GM13977 (cell line): ENCODE data around the gene GSTA1.
A peak's percentile ranks its signal among the peaks of the same experiment; 100 is the strongest.
"Not testable (repeated sequence)": the region's sequence is repeated elsewhere in the genome, so short reads cannot be mapped to it uniquely, and the experiment has no call there.

Experiments
- DNase-seq: peaks from one replicate; pipeline ENCODE4 v3.0.0; 2012; ENCODE audit warnings: low spot score
- in situ Hi-C: fragments of 300-500 bp; cut with MboI; formaldehyde crosslinking; loops from one replicate; pipeline ENCODE4 v1.12.0; 2022; ENCODE audit warnings: low sequenced_read_pairs, low pct_unique_long_range_greater_than_20kb, mixed read lengths, inconsistent platforms; ENCODE audit not compliant: unreplicated experiment
- TF ChIP-seq, protein P1 (sequence below): IDR thresholded peaks from 2 replicates; pipeline ENCODE4 v1.5.1; 2012; ENCODE audit warnings: mild to moderate bottlenecking, control low read depth; ENCODE audit not compliant: insufficient read depth; ENCODE audit errors: extremely low read depth, missing control alignments

GSTA1 gene

DNA sequence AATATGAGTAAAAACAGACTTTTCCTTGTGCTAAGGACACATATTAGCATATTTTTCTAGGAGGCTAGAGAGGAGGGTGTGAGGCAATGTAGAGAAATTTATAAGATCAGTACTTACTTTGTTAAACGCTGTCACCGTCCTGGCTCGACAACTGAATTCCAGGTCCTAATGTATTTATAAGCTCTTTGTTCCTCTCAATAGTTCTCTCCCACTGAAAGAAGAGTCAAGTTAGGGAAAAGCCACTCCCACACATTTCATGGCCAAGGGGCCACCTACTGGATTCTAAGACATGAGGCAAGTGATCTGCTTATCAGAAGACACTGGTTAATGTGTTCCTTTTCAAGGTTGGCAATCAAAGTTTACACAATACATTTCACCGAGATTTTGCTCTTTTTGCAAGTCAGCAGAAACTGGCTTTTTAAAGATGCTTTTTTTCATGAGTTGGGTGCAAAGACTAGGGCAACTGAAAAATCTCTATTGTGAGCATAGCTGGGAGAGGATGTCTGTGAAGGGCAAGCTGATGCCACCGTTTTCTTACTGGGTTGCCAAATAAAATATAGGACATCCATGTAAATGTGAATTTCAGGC lies at the start of gene GSTA1:
GSTA1 (minus strand) TSS at position 149 of the 588 bp plus-strand sequence. CDS start 4,549 bp downstream, outside the sequence.
- in situ Hi-C loops: not testable (repeated sequence)

DNA sequence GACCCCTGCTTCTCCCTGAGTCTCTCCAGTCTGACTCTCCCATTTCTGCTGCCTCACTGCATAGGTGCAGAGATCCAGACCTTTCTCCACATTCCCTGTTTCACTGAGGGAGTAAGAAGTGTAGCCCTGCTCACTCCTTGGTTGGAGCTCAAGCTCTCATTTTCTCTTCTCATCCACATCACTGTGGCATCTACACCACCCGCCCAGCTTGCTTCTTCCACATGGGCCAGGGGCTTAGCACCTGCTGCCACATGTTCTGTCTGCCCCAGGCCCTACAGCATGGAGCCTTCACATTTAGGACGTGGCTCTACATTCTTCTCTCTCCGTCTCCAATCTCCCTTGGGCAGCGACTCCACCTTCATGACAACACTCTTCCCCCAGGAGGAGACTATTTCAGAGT lies 45.5 kb upstream of the GSTA1 start:
- in situ Hi-C loops: no loop called here
- TF ChIP-seq, protein P1, sequence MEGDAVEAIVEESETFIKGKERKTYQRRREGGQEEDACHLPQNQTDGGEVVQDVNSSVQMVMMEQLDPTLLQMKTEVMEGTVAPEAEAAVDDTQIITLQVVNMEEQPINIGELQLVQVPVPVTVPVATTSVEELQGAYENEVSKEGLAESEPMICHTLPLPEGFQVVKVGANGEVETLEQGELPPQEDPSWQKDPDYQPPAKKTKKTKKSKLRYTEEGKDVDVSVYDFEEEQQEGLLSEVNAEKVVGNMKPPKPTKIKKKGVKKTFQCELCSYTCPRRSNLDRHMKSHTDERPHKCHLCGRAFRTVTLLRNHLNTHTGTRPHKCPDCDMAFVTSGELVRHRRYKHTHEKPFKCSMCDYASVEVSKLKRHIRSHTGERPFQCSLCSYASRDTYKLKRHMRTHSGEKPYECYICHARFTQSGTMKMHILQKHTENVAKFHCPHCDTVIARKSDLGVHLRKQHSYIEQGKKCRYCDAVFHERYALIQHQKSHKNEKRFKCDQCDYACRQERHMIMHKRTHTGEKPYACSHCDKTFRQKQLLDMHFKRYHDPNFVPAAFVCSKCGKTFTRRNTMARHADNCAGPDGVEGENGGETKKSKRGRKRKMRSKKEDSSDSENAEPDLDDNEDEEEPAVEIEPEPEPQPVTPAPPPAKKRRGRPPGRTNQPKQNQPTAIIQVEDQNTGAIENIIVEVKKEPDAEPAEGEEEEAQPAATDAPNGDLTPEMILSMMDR: no peak
- no peak for DNase-seq

More for the DNA sequence above, at the start of gene GSTA1:
- DNase-seq: not testable (repeated sequence)

DNA sequence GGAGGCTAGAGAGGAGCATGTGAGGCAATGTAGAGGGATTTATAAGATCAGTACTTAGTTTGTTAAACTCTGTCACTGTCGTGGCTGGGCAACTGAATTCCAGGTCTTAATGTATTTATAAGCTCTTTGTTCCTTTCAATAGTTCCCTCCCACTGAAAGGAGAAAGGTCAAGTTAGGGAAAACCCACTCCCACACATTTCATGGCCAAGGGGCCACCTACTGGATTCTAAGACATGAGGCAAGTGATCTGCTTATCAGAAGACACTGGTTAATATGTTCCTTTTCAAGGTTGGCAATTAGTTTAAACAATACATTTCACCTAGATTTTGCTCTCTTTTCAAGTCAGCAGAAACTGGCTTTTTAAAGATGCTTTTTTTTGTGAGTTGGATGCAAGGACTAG lies 42.4 kb upstream of the GSTA1 start:
- DNase-seq: no peak
- in situ Hi-C loops: no loop called here
- TF ChIP-seq, protein P1: no peak

DNA sequence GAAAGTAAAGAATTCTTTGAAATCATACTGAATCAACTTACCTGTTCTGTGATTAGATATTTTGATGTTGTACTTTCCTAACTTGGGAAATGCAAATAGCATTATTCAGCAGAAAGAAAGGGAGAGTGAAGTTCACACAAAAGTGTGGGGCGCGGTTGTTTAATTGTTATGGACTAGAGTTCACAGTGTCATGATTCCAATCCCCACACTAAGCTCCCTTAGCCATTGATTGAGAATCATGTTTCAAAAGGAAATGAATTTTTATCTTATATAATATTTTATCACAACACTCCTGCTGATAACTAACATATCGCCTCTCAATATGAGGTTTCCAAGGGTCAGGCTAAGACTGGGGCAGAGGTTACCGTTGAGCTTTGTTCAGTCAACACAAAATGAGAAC lies 40.0 kb upstream of the GSTA1 start:
- TF ChIP-seq, protein P1: no peak
- in situ Hi-C loops: no loop called here
- no peak for DNase-seq

DNA sequence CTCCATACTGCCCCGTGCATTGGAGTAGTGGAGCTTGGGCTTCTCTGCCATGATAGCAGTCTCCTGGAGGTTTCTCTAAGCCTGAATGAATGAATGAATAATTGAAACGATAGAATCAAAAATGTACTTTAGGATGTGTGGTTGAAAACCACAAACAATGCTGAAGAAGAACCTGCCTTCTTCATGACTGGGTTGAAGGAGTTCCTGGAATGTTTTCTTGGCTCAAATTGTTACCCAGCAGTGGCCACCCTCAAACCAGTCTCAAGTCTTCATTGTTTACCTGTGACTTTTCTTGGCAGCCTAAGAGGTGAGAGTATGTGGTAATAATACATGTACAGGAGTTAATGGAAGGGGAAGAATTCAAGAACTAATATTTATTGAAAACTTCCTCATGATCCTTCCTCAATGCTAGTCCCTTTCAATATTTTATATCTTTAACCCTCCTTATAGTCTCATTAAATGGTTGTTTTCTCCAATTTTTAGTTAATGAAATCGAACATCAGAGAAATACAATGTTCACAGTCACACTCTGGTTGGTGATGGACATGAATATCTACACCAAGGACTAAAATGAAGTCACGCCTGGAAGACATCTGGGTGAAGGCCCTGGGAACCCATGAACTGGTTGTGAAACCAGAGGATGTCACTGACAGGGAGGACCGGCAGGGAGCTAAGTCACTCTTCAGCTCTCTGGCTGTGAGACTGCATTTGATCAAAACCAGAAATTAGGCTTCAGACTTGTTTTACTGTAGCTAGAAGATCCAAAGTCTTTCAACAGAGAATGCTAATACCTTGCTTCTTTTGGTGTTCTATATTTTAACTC lies 37.4 kb upstream of the GSTA1 start, which contains the start of gene GSTA5:
GSTA5 (minus strand) TSS at position 51 of the 823 bp plus-strand sequence.
- DNase-seq: no peak
- TF ChIP-seq, protein P1: no peak
- in situ Hi-C loops: no loop called here

DNA sequence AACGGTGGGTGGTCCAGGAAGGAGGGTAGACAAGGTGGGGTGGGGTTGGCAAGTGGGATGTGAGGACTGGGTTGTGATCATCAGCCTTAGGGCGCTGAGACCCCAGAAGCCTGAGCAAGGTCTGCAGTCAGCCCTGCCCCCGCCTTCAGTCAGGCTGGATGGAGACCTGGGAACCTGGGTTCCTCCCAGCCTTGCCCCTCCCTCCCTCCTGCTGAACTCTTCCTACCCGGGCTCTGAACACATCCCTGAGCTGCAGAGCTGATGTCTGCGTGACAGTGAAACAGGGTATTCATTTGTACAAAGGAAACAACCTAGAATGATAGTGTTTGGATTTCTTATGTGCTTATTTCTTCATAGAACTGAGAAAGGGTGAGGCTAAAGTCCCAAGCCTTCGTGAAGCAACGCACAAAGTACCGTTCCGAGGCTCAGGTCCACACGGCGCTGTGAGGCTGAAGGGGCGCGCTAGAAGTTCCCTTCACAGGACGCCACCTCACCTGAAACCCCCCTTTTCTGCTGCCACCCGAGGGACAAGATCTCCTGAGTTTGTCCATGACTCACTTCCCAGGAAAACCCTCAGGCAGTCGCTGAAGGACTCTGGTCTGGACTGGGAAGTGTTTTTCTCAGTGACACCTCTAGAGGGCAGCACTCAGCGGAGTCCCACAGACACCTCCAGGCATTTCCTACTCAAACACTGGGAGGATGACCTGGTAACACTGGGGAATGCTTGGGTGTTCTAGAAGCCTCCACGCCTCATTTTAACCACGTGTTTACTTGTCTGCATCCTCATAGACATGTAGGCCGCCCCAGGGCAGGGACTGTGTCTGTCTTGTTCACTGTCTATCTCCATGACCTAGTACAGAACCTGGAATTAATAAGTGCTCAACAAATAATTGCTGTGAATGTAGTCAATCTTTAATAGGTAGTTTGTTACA lies 35.8 kb upstream of the GSTA1 start:
- DNase-seq: peak; percentile 66
- TF ChIP-seq, protein P1: peak; percentile 73
- in situ Hi-C loops: no loop called here
